Superior temporal gyrus (tissue), 1 donor: ENCODE data around the gene PCIF1.
A peak's percentile ranks its signal among the peaks of the same experiment; 100 is the strongest.
"Not testable (repeated sequence)": the region's sequence is repeated elsewhere in the genome, so short reads cannot be mapped to it uniquely, and the experiment has no call there.

Experiments used
- DNase-seq: peaks from one replicate; pipeline ENCODE4 v3.0.0-alpha.2; 2016; ENCODE audit errors: extremely low spot score

The PCIF1 gene

GRCh38 chr20:45947110-45947866, 12.8 kb downstream of the PCIF1 start:
- no peak for DNase-seq

- no peak for DNase-seq
Measured at GRCh38 chr20:45948261-45948733, 13.8 kb downstream of the PCIF1 start.

DNA sequence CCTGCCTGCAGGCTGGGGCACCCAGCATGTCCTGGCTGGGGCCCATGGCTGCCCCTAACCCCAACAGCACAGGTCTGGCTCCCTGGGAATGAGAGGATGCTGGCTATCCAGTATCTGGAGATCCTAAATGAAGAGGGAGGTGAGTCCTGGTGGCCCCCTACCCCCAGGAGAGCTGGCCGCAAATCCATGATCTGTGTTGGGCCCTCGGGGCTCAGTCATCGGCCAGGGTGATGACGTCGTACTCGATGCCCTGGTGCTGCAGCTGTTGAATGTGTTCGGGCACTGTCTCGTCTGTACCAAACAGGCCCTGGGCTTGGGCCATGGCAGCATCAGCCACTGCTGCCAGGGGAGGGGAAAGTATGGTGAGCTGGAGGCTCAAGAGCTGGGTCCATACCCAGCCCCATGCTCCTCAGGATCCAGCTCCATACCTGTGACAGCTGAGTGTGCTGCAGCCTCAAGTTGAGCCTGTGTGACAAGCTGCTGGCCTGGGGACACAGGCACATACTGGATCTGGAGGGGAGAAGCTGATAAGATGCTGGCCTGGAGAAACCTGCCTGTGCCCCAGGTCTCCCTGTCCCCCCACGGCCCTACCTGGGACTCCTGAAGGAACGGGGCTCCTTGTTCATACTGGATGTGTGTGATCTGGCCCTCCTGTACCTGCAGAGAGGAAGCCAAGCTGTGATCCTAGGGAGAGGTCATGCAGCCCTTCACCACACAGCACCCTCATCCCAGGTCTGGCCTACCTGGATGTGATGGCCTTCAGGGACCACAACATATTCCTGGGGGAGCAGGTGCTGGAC, 14.5 kb downstream of the PCIF1 start:
- no peak for DNase-seq

DNA sequence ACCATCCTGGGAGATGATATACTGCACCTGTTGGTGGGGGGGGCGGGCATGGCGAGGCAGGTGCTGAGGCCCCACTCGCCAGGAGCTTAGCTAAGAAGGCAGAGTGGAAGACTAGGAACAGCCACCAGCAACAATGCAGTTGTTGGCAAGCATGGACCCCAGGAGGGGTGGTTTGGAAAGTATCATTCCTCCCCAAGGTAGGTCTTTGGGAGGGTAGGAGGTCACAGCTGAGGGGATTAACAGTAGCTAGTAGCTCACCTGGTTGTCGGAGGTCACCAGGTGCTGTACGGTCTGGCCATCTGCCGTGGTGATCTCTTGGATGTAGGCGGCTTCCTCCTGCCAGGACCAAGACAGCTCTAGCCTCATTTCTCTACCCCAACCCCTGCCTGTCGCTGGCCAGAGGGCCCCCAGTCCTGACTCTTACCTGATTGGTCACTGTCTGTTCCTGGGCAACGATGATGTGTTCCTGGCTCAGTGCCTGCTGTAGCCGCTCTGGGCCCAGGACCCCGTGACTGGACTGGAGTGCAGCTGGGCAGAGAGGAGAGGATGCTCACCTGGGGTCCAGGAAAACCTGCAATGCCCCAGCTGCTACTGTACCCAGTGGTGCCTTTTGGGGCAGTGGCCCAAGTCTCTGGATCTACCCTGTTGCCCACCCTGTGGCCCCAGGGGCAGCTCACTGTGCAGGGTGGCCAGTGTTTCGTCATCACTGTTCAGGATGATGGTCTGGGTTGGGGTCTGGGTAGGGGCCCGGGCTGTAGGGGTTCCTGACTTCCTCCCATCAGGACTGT, 15.3 kb downstream of the PCIF1 start:
- no peak for DNase-seq

DNA sequence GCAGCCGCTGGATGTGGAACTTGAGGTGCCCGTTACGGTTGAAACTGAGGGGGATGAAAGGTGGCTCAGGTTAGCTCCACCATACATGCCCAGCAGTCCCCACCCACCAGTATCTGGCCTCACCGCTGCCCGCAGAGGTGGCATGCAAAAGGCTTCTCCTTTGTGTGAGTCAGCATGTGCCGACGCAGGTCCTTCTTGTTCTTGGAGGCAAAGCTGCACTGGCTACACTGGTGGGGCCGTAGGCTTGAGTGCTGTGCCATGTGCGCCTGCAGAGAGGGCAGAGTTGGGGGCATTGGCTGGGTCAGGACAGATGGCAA, 15.8 kb downstream of the PCIF1 start:
- DNase-seq, result no peak

GRCh38 chr20:45951925-45952834, 17.7 kb downstream of the PCIF1 start:
- DNase-seq, result no peak

DNA sequence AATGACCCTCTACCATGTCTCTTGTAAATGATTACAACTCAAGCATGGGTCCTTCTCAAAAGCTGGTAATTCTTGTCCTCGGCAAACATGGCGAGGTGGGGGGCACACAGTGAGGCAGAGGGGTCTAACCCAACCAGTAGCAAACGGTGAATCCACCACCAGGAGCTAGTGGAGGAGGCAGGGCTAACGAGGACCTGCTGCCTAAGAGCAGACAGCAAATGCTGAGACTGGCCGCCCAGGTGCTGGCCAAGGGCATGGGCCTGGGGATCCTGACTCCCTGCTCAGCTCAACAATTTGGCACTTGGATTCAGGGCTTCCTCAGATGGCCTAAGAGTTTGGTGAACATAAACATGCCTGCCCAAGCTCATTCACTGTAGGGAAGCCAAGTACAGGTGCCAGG, 18.4 kb downstream of the PCIF1 start:
- no peak for DNase-seq

GRCh38 chr20:45953672-45954071, 19.2 kb downstream of the PCIF1 start:
- DNase-seq, result no peak

- DNase-seq, result not testable (repeated sequence)
Measured at GRCh38 chr20:45956326-45956725, 21.8 kb downstream of the PCIF1 start.

GRCh38 chr20:45957021-45957941, 22.8 kb downstream of the PCIF1 start:
- DNase-seq, result no peak

- DNase-seq, result no peak
Measured at GRCh38 chr20:45958593-45958992, 24.1 kb downstream of the PCIF1 start.

- DNase-seq, result no peak
Measured at GRCh38 chr20:45959126-45959525, 24.6 kb downstream of the PCIF1 start.

DNA sequence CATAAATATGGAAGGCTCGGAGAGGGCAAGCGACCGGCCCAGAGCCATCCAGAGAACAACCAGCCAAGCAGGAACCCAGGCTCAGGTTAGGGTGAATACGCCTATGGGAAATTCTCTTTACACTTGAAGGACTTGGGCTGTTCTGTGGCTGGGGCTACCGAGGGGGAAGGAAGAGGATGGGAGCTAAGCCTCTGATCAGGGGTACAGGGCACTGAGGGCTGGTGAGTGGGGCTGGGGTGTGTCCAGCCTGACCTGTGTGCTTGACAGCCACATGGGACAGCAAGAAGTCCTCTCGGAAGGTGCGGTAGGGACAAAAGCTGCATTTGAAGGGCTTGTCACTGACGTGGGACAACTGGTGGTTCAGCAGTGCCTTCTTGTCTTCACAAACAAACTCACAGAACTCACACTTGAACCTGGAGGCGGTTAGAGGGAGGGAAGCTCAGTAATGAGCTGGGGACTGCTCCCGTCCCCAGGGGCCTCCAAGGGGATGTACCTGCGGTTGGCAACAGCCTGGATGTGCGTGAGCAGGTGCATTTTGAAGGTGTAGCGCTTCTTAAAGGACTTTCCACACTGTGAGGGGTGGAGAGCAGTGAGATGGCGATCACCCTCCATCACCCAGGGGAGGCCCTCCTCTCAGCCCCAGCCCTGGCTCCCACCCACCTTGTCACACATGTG, 25.6 kb downstream of the PCIF1 start:
- DNase-seq, result no peak

GRCh38 chr20:45962031-45962755, 27.7 kb downstream of the PCIF1 start:
- DNase-seq, result no peak

DNA sequence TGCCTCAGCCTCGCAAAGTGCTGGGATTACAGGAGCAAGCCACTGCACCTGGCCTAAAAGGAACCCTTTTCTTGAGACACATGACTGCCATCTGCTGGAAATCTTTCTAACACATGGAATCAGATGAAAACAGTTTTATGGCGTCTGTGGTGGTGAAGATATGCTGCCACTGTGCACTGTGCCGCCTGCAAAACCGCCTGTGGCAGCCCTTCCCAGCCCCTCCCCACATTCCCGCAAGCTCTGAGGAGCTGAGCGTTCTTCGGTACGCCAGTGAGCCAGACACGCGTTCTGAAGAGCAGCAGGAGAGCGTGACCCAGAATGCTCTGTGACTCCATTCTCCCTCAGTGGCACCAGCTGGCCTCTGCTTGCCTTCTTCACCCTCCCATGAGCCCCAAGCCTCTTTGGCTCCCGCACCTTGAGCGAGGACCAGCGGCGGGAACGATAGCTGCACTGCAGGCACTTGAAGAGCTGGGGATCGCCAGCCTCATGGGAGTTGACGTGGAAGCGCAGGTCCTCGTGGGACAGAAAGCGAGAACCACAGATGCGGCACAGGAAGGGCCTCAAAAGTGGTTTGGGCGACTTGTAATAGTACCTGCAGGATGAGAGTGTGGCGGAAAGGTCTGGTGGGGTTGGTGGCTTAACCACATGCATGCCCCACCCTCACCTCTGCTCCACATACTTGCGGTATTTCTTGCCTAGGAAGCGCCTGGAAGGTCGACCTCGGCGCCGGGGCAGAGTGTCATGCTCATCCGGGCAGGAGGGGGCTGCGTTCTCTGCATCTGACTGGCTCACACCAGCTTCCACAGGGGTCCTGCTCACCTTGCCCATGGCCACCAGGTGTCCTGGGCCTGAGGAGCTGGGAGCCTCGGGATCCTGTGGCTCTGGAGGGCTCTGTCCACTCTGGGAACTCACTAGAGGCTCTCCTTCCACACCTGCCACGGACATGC, 28.8 kb downstream of the PCIF1 start:
- DNase-seq, result peak; percentile 70

GRCh38 chr20:45964006-45964400, 29.5 kb downstream of the PCIF1 start:
- DNase-seq, result no peak

DNA sequence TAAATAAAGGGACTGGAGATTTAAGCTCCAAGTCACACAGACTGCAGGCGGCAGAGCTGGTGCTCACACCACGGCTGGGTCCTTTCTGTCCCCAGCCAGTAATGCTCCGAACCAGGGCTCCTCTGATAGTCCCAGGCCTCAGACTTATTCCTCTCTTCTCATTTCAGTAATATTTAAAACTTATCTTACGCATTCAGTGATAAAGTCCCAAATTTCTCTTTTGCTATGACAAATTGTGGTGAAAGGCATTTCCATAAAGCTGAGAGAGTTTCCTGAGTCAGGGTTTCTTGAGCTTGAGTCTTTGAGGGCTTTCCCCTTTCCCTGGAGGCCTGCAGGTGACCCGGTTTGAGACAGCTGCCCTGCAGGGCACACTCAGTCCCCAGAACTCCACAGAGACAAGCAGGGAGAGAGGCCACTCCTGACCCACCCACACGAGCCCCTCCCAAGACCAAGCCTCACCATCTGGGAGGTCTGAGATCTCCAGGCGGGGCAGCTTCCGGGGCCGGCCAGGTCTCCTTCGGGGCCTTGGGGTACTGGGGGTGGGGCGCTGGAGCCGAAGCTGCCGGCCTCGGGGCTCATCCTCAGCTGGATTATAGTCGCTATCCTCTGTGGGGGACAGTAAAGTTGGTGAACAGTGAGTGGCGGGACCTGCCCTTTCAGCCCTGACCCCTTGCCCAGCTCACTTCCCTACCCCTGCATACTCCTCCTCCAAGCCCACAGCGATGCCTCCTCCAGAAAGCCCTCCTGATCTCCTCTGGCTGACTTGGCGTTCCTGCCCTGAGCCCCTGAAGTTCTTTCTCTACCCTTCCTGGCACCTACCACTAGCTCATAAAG, 30.9 kb downstream of the PCIF1 start:
- DNase-seq, result no peak
